NAMALWA (cell line): ENCODE data around the gene CCDC187.

Experiments
- DNase-seq: peaks from one replicate; pipeline ENCODE4 v3.0.0-alpha.2; 2015; ENCODE audit warnings: low spot score

Gene CCDC187

DNA sequence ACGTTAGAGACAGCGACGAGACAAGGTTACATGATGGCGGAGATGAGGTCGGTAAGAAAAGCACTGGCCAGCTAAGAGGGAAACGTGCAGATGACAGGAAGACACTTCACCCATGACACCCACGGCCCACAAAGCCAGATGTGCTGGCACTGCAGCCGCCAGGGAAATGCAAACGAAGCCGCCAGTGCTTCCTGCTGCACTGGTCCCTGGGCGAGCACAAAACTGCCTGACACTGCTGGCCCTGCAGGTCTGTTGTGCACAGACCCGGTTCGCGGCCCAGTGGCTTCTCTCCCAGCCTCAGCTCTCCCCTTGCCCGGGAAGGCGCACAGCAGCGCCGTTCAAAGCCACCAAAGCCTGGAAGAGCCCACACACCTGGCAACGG, 78.5 kb downstream of the CCDC187 start:
- DNase-seq = peak; percentile 96

DNA sequence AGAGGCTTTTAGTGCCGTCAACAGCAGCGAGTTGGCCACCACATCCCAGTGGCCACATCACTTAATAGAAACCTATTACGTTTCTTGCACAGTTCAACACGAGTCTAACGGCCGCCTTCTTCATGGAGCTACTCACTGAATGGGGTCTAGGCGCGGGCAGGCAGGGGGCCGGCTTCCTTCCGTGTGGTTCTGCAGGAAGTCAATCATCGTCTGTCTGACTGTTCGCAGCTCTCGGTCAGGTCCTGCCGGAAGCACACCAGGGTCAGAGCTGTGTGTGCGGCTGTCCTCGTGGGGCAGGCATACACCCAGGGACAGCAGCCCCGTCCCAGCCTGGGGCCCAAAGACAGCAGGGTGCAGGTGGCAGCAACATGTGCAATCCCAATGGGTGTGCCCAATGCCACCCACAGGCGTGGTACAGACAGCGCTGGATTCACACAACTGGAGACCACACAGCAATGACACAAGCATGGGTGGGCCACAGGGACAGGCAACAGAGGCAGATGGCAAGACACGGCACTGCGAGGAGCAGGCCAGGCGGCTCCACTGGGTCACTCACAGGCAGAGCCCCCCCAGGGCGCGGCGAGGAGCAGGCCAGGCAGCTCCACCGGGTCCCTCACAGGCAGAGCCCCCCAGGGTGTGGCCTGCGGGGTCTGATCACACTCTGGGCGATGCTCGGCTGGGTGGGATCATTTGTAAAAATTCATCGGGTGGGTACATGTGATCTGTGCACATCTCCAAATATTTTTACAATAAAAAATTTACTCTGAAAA, 79.8 kb downstream of the CCDC187 start:
- no peak for DNase-seq

DNA sequence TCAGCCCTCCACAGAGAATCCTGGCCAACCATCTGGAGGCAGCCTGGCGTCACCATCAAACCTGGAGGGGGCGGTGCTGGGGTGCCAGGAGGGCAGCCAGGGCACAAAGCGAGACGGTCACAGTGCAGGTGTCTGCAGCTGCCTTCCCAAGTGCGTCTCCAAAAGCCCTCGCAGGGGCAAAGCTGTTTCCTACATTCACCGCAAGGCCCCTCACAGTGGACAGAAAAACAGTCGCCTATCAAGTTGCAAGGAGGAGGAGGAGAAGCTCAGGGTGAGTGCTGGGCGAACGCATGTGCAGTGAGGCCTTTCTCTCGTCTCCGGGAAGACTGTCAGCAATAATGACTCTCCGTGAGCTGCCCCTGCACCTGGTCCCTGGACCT, 81.0 kb downstream of the CCDC187 start:
- DNase-seq = peak; percentile 94

DNA sequence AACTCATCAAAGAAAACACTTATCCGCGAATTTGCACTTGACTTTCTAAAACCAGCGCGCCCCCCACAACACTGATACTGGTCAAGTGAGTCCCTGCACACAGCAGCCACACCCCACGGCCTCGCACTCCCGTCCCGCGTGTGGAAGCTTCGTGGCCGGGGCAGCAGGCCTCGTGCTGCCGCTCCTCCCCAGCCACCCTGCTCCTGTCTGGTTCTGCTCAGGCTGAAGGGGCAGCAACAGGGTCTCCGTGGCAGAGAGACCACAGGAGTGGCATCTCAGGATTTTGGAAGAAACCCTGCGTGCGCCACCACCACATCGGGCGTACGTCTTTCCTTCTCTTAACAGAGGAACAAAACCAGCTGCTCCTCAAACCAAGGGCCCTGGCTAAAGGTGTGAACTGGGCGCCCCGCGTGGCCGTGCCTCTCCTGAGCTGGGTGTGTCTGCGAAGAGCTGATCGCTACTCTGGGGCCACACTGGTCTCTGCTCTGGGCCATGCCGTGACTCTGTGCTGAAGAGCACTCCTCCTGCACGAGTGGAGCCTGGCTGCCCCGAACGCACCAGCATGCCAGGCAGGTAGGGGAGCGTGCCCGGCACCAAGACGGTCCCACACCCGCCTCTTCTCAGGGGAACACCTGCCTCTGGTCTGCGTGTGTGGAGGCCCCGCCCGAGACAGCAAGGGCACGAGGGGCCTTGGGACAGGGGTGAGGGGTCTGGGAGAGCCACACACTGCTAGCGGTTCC, 81.6 kb downstream of the CCDC187 start:
- DNase-seq = no peak

DNA sequence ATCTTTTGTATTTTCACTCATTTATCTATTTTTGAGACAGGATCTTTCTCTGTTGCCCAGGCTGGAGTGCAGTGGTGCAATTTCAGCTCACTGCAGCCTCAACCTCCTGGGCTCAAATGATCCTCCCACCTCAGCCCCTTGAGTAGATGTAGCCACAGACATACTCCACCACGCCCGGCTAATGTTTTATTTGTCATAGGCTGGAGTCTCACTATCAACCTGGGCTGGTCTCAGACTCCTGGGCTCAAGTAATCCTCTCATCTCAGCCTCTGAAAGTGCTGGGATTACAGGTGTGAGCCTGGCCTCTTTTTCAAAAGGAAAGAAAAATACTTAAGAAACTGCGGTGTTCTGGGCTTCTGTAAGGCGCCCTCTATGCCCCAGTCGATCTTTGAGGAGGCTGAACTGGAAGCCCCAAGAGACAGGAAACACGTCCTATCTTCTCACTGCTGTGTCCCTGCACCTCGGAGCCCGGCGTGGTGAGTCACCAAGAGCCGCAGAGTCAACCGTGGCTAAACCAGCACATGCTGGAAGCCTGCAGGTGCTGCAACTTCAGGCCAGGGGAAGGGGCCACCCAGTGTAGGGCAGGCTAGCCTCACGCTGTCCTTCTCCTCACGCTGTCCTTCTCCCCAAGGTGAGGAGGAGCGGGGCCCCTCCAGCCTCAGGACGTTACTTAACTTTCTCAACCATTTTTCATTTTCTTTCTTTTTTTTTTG, 83.7 kb downstream of the CCDC187 start:
- no peak for DNase-seq

DNA sequence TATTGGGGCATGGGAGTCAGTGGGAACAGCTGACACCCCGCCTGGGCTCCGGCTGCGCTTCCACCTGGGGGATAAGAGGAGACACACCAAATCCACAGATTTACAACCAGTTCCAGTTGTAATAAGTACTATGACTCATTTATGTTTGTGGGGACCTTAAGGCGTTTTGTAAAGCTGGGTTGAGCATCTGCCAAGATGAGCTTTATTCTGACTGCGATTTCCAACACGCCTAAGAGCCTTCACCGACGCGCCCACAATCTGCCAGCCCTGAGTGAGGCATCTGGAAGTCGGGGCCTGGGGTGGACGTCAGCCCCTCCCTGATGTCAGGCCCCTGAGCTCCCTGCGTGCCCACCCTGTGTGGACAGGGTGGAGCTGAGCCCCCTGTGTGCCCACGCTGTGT, 84.6 kb downstream of the CCDC187 start:
- no peak for DNase-seq

DNA sequence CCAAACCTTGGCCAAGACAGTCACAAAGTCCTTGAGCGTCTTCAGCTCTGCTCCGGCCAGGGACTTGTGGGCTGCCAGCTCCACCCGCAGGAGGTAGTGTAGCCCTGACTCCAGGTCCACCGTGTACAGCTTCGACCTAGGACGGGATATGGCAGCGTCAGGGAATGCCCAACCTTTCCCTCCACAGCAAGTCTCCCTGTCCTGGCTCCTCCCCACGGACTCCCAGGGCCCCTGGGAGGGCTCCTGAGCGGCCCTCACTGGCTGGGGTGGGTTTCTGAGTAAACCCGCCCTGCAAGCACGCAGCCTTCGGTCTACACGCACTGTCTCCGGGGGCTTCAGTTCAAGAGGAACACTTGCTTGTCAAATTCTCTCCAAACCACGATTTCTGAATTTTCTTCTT, 85.2 kb downstream of the CCDC187 start:
- no peak for DNase-seq

DNA sequence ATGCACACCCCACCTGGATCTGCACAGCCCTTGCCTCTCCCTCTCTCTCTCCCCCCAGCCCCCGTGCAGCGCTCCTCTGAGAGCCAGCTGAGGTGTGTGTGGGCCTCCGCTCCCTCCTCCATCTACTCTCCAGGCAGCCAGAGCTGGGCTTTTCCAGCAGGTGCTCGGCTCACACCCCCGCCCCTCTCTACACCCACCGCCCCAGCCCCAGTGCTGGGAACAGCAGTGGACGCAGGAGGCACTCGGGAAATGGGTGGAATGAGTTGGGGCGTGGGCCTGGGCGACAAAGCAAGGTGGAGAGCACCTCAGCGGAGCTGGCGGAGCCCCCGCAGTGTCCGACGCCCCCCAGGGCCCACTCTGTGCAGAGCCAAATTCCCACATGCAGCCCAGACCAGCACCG, 85.6 kb downstream of the CCDC187 start:
- DNase-seq = no peak

DNA sequence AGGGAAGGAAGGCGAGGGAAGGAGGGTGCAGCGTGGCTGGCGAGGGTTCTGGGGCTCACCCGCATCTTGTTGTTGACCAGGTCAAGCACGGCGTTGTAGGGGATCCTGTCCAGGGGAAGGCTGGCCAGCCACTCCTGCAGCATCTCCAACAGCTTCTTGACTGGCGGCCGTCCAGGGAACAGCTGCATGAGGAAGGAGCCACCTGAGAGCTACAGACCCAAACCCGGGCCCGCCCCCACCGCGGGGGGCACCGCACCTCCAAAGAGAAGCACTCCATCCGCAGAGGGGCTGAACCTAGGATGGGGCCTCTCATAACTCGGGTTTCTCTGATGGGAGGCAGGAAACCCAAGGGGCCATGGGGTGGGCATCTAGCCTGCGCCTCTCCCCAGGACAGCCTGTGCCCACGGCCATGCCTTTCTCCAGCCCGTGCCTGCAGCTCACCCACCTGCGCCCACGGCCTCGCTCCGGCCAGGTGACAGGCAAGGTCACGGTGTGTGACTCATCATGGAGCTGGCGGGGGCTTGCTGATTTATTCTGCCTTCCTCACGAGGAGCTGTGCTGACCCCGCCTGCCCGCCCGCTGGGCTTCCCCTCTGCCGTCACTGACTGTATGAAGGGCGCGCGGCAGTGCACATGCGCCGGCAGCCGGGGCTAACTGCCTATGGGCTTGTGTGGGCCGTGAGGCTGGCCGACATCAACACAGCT, 87.2 kb downstream of the CCDC187 start:
- no peak for DNase-seq

DNA sequence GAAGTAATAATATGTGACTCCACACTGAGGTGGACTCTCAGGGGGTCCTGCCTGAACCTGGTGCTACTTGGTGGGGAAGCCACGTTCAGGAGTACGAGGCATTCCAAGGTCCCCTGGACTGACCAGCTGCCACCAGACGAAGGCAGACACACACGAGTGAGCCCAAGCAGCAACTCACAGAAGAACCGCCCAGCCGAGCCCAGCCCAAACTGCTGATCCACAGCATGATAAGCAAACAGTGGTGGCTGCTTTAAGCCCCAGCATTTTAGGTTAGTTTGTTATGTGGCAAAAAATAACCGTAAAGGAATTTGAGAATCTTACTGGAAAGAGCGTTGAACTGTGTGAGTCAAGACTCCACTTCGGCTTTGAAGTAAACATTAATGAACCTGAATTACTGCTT, 90.2 kb downstream of the CCDC187 start:
- no peak for DNase-seq

DNA sequence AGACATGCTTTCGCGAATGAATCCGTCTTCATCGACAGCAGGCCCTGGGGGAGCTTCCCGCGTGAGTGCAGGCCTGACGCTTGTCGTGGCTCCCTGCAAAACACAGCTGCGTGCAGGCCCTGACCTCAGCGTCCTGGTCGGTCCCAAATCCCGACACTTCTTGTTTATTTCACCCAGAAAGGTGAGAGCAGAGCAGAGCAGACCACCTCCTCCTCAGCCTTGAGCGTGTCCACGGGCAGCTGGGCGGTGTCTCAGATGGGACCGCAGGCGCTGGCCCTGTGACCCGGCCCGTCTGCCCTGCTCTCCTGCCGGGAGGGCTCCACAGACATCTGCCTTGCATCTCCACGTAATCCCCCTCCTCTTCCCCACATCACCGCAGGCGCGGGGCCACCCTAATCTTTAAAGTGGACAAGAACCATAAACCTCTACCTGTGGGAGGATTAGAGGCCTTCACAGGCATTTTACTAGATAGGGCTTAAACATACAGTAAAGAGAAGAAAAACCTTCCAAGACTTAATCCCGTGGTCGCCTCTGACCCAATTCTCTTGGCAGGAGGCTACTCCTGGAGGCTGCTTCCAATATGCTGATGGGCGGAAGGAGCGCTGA, 91.4 kb downstream of the CCDC187 start:
- DNase-seq = no peak

DNA sequence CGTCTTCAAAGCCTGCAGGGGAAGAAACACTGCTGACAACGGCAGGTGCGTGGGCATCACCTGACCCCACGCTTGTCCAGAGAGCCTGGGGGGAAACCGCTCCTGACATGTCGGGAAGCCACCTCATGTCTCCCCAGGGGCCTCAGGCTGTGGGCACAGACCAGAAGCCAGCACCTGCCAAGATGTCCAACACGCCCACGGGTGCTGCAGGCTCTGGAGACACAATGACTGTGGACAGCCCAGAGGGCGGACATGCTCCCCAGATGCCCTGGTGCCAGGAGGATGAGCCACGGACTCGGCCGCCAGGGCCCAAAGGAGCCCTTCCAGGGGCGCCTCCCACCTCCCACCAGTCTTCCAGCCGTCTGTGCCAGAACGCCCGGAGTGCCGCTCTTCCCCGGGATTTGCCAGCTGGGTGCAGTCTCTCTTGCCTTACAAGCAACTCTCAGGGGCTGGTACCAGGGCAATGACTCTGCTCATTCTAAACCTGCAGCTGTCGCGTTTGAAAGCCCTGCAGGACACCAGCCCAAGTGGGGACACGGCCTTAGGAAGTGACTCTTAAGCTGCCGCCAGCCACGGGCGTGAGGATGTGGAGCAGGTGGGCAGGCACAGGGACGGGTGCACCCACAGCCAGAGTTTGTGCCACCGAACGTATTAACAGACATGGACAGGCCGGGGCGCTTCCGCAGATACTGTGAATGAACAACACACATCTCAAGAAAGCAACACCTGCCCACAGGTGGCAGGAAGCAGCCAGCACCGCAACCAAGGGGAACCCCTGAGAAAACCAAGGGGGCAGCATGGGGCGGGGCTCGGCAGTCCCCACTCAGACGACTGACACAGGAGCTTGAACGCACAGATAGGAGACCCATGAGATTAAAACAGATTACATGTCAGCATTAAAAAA, 92.2 kb downstream of the CCDC187 start:
- DNase-seq = no peak

DNA sequence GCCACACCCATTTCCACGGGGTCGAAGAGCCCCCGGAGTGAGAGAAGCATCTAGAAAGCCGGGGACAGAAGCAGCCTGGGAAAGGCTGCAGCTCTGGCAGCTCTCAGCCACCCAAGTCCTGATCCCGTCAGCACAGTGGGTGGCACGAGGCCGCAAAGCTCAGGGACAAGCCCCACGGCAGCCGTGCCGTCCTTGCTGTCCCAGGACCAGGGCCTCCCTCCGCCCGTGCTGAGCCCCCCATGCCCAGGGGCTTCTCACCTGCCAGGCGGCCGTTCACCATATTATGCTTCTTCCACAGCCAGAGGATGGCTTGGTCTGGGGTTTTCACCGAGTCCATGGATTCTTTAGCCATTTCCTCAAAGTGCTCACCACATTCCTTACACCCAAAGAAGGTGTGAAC, 92.9 kb downstream of the CCDC187 start:
- DNase-seq = no peak

DNA sequence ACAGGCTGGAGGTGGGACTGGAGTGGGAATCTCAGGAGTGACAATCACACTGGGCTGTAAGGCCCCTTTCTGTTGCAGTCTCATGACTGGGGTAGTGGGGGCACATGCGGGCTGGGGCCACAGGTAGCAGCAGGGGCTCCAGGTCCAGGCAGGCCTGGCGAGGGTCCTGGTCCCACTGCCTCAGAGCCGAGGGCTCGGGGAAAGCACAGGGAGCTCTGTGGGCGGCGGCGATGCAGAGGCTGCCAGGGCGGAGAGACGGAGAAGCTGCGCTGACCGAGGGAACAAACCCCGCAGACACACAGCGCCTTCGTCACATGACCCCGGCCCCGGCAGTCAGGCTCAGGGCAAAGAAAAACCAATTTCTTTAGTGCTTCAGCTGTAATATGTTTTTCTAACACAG, 93.6 kb downstream of the CCDC187 start:
- DNase-seq = no peak

DNA sequence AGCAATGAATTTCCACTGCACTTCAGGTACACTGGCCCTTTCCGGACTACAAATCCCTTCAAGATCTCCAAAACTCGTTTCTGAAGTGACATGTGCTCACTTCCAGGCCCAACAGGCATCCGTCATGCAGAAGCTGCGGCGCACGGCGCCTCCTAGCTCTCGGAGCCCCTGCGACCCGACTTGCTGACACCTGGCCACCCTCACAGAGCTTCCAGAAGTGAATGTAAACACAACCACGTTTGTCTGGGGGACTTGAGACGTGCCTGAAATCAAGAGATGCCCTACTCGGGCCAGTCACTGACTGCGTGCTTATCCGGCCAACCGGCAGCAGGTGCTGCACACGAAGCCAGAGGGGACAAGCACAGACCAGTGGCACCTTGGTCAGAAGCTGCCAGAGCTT, 94.1 kb downstream of the CCDC187 start:
- DNase-seq = no peak

DNA sequence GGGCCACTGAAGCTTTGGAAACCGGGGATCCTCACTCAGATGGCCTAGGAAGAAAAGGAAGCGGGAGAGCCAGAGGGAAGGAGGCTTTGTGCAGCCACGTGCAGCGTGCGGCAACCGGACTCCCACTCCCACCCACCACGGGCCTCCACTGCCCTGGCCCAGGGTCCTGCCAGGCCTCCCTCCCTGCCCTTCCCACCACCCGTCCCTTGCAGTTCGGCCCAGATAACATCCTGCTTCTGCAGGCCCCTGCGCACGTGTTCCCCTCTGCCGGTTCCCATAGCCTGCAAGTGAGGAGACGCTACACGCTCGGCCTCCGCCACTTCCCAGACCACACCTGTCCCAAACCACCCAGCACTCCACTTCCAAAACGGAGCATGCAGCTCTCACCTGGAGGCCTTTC, 94.7 kb downstream of the CCDC187 start:
- DNase-seq = no peak

DNA sequence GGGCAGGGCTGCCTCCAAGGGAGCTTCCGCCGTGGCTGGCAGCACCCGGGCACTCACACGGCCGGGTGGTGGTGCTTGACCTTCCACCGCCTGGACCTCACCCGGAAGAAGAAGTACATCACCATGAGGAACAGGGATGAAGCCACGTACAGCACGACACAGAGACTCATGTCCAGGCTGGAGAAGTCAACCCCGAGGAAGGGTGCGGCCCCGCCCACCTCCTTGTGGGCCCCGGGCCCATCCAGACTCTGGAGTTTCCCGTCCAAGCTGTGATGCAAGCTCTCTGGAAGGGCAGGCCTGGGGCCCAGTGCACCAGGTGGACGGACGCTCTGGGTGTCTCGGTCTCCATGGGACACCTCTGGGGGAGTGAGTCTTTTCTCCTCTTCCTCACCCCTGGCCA, 95.2 kb downstream of the CCDC187 start:
- DNase-seq = no peak

DNA sequence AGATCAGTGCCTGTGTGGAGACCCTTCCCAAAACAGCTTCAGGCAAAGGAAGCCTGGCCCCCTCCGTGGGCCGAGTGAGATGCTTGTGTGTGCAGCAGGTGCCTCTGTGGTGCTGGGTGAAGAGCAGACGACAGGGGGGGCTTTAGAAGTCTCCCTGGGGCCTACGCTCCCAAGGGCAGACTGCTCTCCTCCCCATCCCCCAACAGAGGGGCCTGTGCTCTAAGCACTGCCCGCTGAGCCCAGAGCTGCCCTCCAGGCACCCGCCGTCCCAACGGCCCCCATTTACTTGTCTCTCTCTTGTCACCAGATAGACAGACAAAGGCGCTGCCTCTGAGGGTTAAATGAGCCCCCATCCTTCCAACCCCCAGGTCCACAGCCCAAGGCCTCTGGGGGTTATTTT, 96.3 kb downstream of the CCDC187 start:
- peak; percentile 54 for DNase-seq

DNA sequence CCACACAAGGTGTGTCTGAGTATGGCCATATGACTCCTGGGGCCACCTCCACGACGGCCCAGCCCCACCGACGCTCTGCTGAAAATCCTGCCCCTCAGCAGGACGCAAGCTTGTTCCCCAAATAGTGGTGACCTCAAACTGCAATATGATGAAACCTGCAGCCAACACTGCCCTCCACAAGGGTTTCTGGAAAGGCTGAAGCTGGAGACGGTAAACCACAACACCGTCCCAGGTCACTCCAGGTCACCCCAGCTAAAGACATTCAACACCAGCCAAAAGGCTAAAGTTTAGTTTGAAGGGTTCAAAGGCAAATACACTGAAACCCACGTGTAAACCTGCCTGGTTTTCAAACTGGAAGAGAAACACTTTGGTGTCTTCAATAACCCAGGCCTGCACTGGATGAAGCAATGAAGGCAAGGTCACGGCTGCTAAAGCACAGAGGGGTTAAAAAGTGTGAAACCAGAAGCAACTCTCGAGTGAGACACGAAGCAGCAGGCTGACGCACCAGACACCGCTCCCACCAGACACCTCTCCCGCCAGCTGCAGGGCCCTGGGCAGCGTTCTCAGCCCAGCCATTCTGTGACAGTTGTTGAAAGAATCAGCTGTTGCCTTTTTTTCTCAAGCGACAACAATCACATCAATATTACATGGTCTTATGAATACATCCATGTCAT, 97.2 kb downstream of the CCDC187 start:
- DNase-seq = peak; percentile 79

DNA sequence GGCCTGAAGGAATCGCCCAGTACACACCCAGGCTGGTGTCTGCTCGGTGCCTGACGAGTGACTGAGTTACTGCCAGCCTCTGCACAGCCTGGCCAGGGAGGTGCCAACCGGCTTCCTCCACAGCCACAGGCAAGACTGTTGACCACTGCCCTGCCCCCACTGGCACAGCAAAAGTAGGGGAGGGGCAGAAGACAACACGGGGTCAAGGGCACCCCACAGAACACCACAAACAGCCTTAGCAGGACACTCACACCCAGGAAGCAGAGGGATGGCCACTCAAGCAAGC, 98.2 kb downstream of the CCDC187 start:
- DNase-seq = no peak
